ENCODE data around the gene TNF. TPM values are rescaled to one million over a fixed set of nuclear protein-coding genes. Genes with fewer than 3 reads are reported as not detected.

The TNF gene
- total RNA-seq, 1 experiment from 2014 or later, result 0.17 TPM

GRCh38 chr6:31528821-31529328, 46.5 kb upstream of the TNF start, which contains the start of gene MCCD1:
MCCD1 (plus strand) TSS chr6:31528962; CDS start chr6:31529015, 53 bp downstream.
- H3K4me1 ChIP-seq (ENCODE audit: insufficient read depth, low read length, poor library complexity, severe bottlenecking), result no peaks in the 10 kb centered on the region
- no peaks in the 10 kb centered on the region for H3K27me3 ChIP-seq (replicated peaks; ENCODE audit: insufficient read depth, low read depth, low read length, poor library complexity)
- intact Hi-C loops (cut with micrococcal nuclease; ENCODE audit: unreplicated experiment), result no loop called here
- H3K27ac ChIP-seq (ENCODE audit: low read depth, low read length, poor library complexity, severe bottlenecking), result no peak within 1 kb of the TSS
- no peak within 1 kb of the TSS for H3K4me3 ChIP-seq (ENCODE audit: low read depth, low read length, poor library complexity, severe bottlenecking)
- H3K9me3 ChIP-seq (ENCODE audit: low read depth, low read length, poor library complexity, severe bottlenecking), result no peaks in the 10 kb centered on the region
- TF ChIP-seq EZH2 (IDR thresholded peaks at IDR 0.05; ENCODE audit: borderline replicate concordance, low read depth, low read length, poor library complexity, severe bottlenecking), result no peak
- TF ChIP-seq, protein P1, sequence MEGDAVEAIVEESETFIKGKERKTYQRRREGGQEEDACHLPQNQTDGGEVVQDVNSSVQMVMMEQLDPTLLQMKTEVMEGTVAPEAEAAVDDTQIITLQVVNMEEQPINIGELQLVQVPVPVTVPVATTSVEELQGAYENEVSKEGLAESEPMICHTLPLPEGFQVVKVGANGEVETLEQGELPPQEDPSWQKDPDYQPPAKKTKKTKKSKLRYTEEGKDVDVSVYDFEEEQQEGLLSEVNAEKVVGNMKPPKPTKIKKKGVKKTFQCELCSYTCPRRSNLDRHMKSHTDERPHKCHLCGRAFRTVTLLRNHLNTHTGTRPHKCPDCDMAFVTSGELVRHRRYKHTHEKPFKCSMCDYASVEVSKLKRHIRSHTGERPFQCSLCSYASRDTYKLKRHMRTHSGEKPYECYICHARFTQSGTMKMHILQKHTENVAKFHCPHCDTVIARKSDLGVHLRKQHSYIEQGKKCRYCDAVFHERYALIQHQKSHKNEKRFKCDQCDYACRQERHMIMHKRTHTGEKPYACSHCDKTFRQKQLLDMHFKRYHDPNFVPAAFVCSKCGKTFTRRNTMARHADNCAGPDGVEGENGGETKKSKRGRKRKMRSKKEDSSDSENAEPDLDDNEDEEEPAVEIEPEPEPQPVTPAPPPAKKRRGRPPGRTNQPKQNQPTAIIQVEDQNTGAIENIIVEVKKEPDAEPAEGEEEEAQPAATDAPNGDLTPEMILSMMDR (conservative IDR thresholded peaks at IDR 0.05; ENCODE audit: low read depth, low read length), result no peak
- DNase-seq (ENCODE audit: low spot score), result no peak
- ChIA-PET POLR2A (ENCODE audit: low non-redundant PET) (interaction anchor here (0.7 kb wide), 1 partner anchor 19 kb away, joined by 3 read pairs; the partner anchor contains the start of gene NFKBIL1), CTCF (interaction anchor here (1.1 kb wide), 1 partner anchor 17 kb away, joined by 3 read pairs; the partner anchor contains the start of gene ATP6V1G2)
- H3K36me3 ChIP-seq (ENCODE audit: insufficient read depth, low read length, poor library complexity, severe bottlenecking), result peaks cover 41% of the 10 kb centered on the region
- BruUV-seq (replicated peaks), result no TSS peak

DNA sequence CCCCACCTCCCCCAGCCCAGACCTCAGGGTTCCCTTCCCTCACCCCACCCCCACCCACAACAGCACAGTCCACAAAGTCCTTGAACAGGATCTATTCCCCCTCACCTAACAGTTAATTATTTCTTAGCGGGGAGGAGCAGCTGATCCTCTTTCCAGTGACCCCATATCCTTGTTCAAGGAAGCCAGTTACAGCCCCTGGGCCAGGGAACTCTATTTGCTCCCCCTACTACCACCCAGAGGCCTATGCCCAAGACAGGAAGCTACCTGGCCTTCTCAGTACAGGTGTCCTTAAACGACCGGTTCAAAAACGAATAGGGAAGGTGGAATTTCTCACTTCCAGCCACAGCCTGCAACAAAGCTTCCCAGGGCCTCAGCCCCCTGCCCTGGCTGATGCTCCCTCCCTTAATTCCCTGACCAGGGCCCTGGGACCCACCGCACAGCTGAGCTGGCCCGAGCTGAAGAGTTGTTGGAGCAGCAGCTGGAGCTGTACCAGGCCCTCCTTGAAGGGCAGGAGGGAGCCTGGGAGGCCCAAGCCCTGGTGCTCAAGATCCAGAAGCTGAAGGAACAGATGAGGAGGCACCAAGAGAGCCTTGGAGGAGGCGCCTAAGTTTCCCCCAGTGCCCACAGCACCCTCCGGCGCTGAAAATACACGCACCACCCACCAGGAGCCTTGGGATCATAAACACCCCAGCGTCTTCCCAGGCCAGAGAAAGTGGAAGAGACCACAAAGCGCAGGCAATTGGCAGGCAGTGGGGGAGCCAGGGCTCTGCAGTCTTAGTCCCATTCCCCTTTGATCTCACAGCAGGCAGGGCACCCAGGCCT, 45.8 kb upstream of the TNF start:
- Histone ChIP-seq H3K27ac (ENCODE audit: low read depth, low read length, poor library complexity, severe bottlenecking) (no peak overlapping the region), H3K36me3 (ENCODE audit: insufficient read depth, low read length, poor library complexity, severe bottlenecking) (peaks cover 47% of the 10 kb centered on the region), H3K4me1 (ENCODE audit: insufficient read depth, low read length, poor library complexity, severe bottlenecking) (no peaks in the 10 kb centered on the region), H3K27me3 (replicated peaks; ENCODE audit: insufficient read depth, low read depth, low read length, poor library complexity) (no peaks in the 10 kb centered on the region), H3K4me3 (ENCODE audit: low read depth, low read length, poor library complexity, severe bottlenecking) (no peak overlapping the region), H3K9me3 (ENCODE audit: low read depth, low read length, poor library complexity, severe bottlenecking) (no peaks in the 10 kb centered on the region)
- TF ChIP-seq, protein P1 (conservative IDR thresholded peaks at IDR 0.05; ENCODE audit: low read depth, low read length), result no peak
- no peak for TF ChIP-seq EZH2 (IDR thresholded peaks at IDR 0.05; ENCODE audit: borderline replicate concordance, low read depth, low read length, poor library complexity, severe bottlenecking)
- ChIA-PET POLR2A (ENCODE audit: low non-redundant PET) (no interaction called here), CTCF (interaction anchor here (1.1 kb wide), 1 partner anchor 17 kb away, joined by 3 read pairs; the partner anchor contains the start of gene ATP6V1G2)
- DNase-seq (ENCODE audit: low spot score), result no peak
- no TSS peak for BruUV-seq (replicated peaks)
- intact Hi-C loops (cut with micrococcal nuclease; ENCODE audit: unreplicated experiment), result no loop called here

- Histone ChIP-seq H3K27me3 (replicated peaks; ENCODE audit: insufficient read depth, low read depth, low read length, poor library complexity) (no peaks in the 10 kb centered on the region), H3K9me3 (ENCODE audit: low read depth, low read length, poor library complexity, severe bottlenecking) (no peaks in the 10 kb centered on the region), H3K27ac (ENCODE audit: low read depth, low read length, poor library complexity, severe bottlenecking) (no peak overlapping the region), H3K4me3 (ENCODE audit: low read depth, low read length, poor library complexity, severe bottlenecking) (no peak overlapping the region), H3K36me3 (ENCODE audit: insufficient read depth, low read length, poor library complexity, severe bottlenecking) (peaks cover 59% of the 10 kb centered on the region), H3K4me1 (ENCODE audit: insufficient read depth, low read length, poor library complexity, severe bottlenecking) (no peaks in the 10 kb centered on the region)
- no TSS peak for BruUV-seq (replicated peaks)
- intact Hi-C loops (cut with micrococcal nuclease; ENCODE audit: unreplicated experiment), result no loop called here
- CTCF ChIA-PET, result no interaction called here
- DNase-seq (ENCODE audit: low spot score), result no peak
- no peak for TF ChIP-seq EZH2 (IDR thresholded peaks at IDR 0.05; ENCODE audit: borderline replicate concordance, low read depth, low read length, poor library complexity, severe bottlenecking)
- TF ChIP-seq, protein P1 (conservative IDR thresholded peaks at IDR 0.05; ENCODE audit: low read depth, low read length), result no peak
- POLR2A ChIA-PET (ENCODE audit: low non-redundant PET), result no interaction called here
These were observed 44.7 kb upstream of the TNF start for GRCh38 chr6:31530659-31531058.

Measured in A673 (cell line).